ENCODE measurements around the gene KANSL1. TPM values are rescaled to one million over a fixed set of nuclear protein-coding genes. Genes with fewer than 3 reads are reported as not detected.
"Not testable (repeated sequence)": the region's sequence is repeated elsewhere in the genome, so short reads cannot be mapped to it uniquely, and the experiment has no call there.

Gene KANSL1, protein sequence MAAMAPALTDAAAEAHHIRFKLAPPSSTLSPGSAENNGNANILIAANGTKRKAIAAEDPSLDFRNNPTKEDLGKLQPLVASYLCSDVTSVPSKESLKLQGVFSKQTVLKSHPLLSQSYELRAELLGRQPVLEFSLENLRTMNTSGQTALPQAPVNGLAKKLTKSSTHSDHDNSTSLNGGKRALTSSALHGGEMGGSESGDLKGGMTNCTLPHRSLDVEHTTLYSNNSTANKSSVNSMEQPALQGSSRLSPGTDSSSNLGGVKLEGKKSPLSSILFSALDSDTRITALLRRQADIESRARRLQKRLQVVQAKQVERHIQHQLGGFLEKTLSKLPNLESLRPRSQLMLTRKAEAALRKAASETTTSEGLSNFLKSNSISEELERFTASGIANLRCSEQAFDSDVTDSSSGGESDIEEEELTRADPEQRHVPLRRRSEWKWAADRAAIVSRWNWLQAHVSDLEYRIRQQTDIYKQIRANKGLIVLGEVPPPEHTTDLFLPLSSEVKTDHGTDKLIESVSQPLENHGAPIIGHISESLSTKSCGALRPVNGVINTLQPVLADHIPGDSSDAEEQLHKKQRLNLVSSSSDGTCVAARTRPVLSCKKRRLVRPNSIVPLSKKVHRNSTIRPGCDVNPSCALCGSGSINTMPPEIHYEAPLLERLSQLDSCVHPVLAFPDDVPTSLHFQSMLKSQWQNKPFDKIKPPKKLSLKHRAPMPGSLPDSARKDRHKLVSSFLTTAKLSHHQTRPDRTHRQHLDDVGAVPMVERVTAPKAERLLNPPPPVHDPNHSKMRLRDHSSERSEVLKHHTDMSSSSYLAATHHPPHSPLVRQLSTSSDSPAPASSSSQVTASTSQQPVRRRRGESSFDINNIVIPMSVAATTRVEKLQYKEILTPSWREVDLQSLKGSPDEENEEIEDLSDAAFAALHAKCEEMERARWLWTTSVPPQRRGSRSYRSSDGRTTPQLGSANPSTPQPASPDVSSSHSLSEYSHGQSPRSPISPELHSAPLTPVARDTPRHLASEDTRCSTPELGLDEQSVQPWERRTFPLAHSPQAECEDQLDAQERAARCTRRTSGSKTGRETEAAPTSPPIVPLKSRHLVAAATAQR (N-terminal part only)
- total RNA-seq (2014; rRNA removed; shearing (Covaris generic)) = 38.2 and 69.0 TPM in 2 replicates
- 10.9 and 12.2 TPM in 2 replicates for polyA plus RNA-seq (2016; fragmentation: Nextera tagmentation; extraction: Ambion mirVana)

DNA sequence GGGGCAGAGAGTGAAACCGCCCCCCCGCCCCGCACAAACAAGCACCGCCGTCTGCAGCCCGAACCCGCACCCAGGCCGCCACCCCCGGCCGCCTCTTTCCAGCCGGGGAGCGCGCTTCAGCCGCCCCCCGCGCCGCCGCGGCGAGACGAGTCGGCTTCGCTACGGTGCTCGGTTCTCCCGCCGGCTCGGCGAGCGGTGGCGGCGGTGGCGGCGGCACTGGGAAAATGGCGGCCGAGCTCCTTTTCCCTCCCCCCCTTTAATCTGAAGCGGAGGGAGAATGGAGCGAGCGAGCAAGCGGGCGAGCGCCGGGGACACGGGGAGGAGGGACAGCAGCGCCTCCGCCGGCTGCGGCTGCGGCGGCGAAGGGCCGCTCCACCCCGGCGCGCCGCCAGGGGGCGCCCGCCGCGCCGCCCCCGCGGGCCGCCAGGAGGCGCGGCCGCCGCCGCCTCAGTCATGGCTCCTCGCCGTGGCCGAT, at the start of gene KANSL1:
Gene KANSL1 (minus strand): TSS at position 279 of the 475 bp plus-strand sequence. CDS start 21,286 bp downstream, outside the sequence.
- Histone ChIP-seq H3K4me2 (ENCODE audit: unreplicated experiment) (peak within 1 kb of the TSS; percentile 95), H3K36me3 (ENCODE audit: low read depth) (no peaks in the 10 kb centered on the region), H3K4me3 (peak within 1 kb of the TSS; percentile 97), H3K27ac (peak within 1 kb of the TSS; percentile 88), H3K79me2 (ENCODE audit: insufficient read depth) (peaks cover 85% of the 10 kb centered on the region), H4K20me1 (ENCODE audit: insufficient read depth) (peaks cover 22% of the 10 kb centered on the region), H3K9me3 (ENCODE audit: low read depth) (no peaks in the 10 kb centered on the region), H2AFZ (peak within 1 kb of the TSS; percentile 78), H3K9me2 (ENCODE audit: insufficient read depth) (no peaks in the 10 kb centered on the region), H3K27me3 (replicated peaks; ENCODE audit: insufficient read depth) (no peaks in the 10 kb centered on the region), H3F3A (ENCODE audit: insufficient read depth) (peaks cover 35% of the 10 kb centered on the region), H3K9ac (peak within 1 kb of the TSS; percentile 91), H3K4me1 (ENCODE audit: insufficient read depth) (peaks cover 27% of the 10 kb centered on the region)
- peak; percentile 99 for DNase-seq
- 0 to 2% methylated on average over 67 to 68 of the region's 72 CpGs for WGBS, 2 experiments (ENCODE audit: low coverage in 1 of 2, low lambda C conversion rate in 2 of 2, missing lambda C conversion rate in 2 of 2)
- no peak for TF ChIP-seq EZH2phosphoT487 (IDR thresholded peaks at IDR 0.05; ENCODE audit: insufficient read depth, low read depth)
- no peak for TF ChIP-seq EZH2 (IDR thresholded peaks at IDR 0.05; ENCODE audit: insufficient read depth, poor library complexity, severe bottlenecking)
- in situ Hi-C loops (cut with MboI) = no loop called here

DNA sequence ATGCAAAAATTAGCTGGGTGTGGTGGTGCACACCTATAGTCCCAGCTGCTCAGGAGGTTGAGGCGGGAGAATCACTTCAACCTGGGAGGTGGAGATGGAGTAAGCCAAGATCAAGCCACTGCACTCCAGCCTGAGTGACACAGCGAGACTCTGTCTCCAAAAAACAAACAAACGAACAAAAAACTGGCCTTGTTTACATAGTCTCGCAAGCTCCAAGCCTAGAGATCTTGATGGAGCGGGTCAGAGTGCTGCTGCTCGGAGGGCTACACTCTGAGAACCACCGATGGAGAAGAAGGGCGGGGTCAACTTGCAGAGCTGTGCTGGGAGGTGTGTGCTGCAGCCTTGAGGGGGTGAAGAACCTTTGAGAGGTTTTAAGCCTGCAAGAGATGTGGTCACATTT, 38.1 kb upstream of the KANSL1 start:
- H3K79me2 ChIP-seq (ENCODE audit: insufficient read depth); H3K4me2 ChIP-seq (ENCODE audit: unreplicated experiment); H3K4me3 ChIP-seq; H3K9ac ChIP-seq; H3K9me2 ChIP-seq (ENCODE audit: insufficient read depth); H3K9me3 ChIP-seq (ENCODE audit: low read depth); H3F3A ChIP-seq (ENCODE audit: insufficient read depth); H3K4me1 ChIP-seq (ENCODE audit: insufficient read depth); H3K27ac ChIP-seq; in situ Hi-C loops (cut with MboI); DNase-seq; H2AFZ ChIP-seq; H3K27me3 ChIP-seq (replicated peaks; ENCODE audit: insufficient read depth); H3K36me3 ChIP-seq (ENCODE audit: low read depth); H4K20me1 ChIP-seq (ENCODE audit: insufficient read depth): not testable (repeated sequence)
- WGBS, 2 experiments (ENCODE audit: low coverage in 1 of 2, low lambda C conversion rate in 2 of 2, missing lambda C conversion rate in 2 of 2) = 66 to 78% methylated on average over 2 of the region's 8 CpGs

DNA sequence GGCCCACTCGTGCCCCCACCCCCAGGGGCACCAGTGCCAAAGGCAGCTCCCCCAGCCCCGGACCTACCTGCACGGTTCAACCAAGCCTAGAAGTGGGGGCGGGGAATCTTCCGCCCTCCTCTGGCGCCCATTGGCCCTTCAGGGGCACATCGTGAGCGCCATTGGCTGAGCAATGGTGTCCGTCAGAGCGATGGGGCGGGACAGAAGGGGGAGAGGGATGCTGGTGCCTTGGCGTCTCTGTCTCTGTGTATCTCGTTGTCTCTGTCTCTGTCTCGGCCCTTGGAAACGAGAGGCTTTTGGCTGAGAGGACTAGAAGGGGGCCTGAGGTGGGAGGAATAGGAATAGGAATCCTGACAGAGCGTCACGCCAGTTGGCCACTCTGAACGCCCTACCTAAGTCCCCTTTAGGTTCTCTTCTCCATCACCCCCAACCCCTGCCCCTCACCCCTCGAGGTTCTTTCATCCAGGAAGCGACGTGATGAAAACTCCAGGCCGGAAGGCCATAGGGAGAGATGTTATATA, 32.1 kb upstream of the KANSL1 start:
- peak overlapping the region; percentile 70 for H3K4me3 ChIP-seq
- H3K9me2 ChIP-seq (ENCODE audit: insufficient read depth); H3K4me1 ChIP-seq (ENCODE audit: insufficient read depth); H3K27me3 ChIP-seq (replicated peaks; ENCODE audit: insufficient read depth); H3K9me3 ChIP-seq (ENCODE audit: low read depth); H3K79me2 ChIP-seq (ENCODE audit: insufficient read depth); H3K36me3 ChIP-seq (ENCODE audit: low read depth); H3K27ac ChIP-seq; H4K20me1 ChIP-seq (ENCODE audit: insufficient read depth); H3F3A ChIP-seq (ENCODE audit: insufficient read depth); in situ Hi-C loops (cut with MboI): not testable (repeated sequence)
- WGBS, 2 experiments (ENCODE audit: low coverage in 1 of 2, low lambda C conversion rate in 2 of 2, missing lambda C conversion rate in 2 of 2) = 0 to 1% methylated on average over 21 of the region's 22 CpGs
- H3K4me2 ChIP-seq (ENCODE audit: unreplicated experiment) = peak overlapping the region; percentile 25
- H3K9ac ChIP-seq = peak overlapping the region; percentile 71
- H2AFZ ChIP-seq = peak overlapping the region; percentile 67
- DNase-seq = peak; percentile 99

DNA sequence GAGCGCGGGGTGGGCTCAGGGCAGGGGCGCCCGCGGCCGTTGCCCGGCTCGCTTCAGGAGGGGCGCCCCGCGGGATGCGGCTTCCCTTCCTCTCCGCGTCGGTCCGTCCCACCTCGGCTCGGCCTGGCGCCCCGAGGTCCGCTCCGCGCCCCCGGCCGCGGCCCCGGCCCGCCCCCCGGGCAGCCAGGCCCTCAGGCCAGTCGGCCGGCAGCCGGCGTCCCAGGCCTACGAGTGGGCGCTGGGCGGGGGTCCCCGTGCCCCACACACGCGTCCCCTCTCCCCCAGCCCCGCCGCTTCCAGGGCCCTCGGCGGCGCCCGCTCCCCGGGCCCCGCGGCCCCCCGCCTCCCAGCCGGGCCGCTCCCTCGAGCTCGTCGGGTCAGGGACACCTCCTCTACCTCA, 31.6 kb upstream of the KANSL1 start:
- H3K9me2 ChIP-seq (ENCODE audit: insufficient read depth); H3K4me1 ChIP-seq (ENCODE audit: insufficient read depth); H4K20me1 ChIP-seq (ENCODE audit: insufficient read depth); H3K27me3 ChIP-seq (replicated peaks; ENCODE audit: insufficient read depth); H3F3A ChIP-seq (ENCODE audit: insufficient read depth); H3K27ac ChIP-seq; H3K36me3 ChIP-seq (ENCODE audit: low read depth); in situ Hi-C loops (cut with MboI); H3K9me3 ChIP-seq (ENCODE audit: low read depth): not testable (repeated sequence)
- Histone ChIP-seq H3K4me2 (ENCODE audit: unreplicated experiment) (peak overlapping the region; percentile 25), H3K79me2 (ENCODE audit: insufficient read depth) (peaks cover 13% of the 10 kb centered on the region), H3K4me3 (peak overlapping the region; percentile 70), H2AFZ (peak overlapping the region; percentile 67), H3K9ac (peak overlapping the region; percentile 71)
- peak; percentile 26 for DNase-seq
- 0 to 2% methylated on average over 9 to 35 of the region's 54 CpGs for WGBS, 2 experiments (ENCODE audit: low coverage in 1 of 2, low lambda C conversion rate in 2 of 2, missing lambda C conversion rate in 2 of 2)

DNA sequence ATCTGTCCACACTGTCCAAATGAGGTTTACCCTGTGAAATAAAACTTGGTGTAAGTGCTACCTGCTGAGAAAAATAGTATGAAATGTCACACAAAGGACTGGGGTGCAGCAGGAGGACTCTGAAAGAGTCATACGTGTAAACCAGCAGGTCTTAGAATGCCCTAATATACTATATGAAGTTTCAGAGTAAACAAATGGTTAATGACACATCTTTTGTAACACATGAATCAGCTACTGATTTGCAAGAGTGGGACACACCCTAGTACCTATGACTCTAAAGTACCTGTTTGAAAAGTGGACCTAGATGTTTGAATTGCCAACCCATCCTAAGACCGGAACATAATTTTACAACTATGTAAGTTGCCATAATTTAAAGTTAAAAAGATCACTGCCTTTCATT, 29.8 kb upstream of the KANSL1 start:
- H3K27ac ChIP-seq; DNase-seq; in situ Hi-C loops (cut with MboI); H3K4me3 ChIP-seq; H3K36me3 ChIP-seq (ENCODE audit: low read depth); H3K9ac ChIP-seq; H2AFZ ChIP-seq; H4K20me1 ChIP-seq (ENCODE audit: insufficient read depth); H3K9me3 ChIP-seq (ENCODE audit: low read depth); H3K4me2 ChIP-seq (ENCODE audit: unreplicated experiment); H3K27me3 ChIP-seq (replicated peaks; ENCODE audit: insufficient read depth); H3K9me2 ChIP-seq (ENCODE audit: insufficient read depth); H3F3A ChIP-seq (ENCODE audit: insufficient read depth); H3K4me1 ChIP-seq (ENCODE audit: insufficient read depth): not testable (repeated sequence)
- 83 to 85% methylated on average over 2 of the region's 2 CpGs for WGBS, 2 experiments (ENCODE audit: low coverage in 1 of 2, low lambda C conversion rate in 2 of 2, missing lambda C conversion rate in 2 of 2)
- peaks cover 20% of the 10 kb centered on the region for H3K79me2 ChIP-seq (ENCODE audit: insufficient read depth)

All from GM23248 (cell line).